GM12864 (cell line): ENCODE measurements around the gene ULK4.

Source experiments
- DNase-seq: peaks from one replicate; pipeline ENCODE4 v3.0.0-alpha.2; 2011; ENCODE audit warnings: low read depth
- H3K4me3 ChIP-seq: 2 replicates; pipeline ENCODE4 v1.5.1; 2011; ENCODE audit warnings: mild to moderate bottlenecking, low read depth, low read length, control low read depth
- CTCF ChIP-seq: IDR thresholded peaks from 2 replicates; pipeline ENCODE4 v1.5.1; 2011; ENCODE audit warnings: low read depth, mild to moderate bottlenecking, moderate library complexity, low read length, control low read depth, inconsistent platforms; ENCODE audit errors: missing control alignments

ULK4 gene

GRCh38 chr3:41522612-41523011, 439.3 kb downstream of the ULK4 start:
- no peak for TF ChIP-seq CTCF
- DNase-seq: peak; percentile 44
- H3K4me3 ChIP-seq: no peak overlapping the region

- TF ChIP-seq CTCF: no peak
- no peak overlapping the region for H3K4me3 ChIP-seq
- DNase-seq: no peak
Observed at GRCh38 chr3:41521010-41521655, 440.8 kb downstream of the ULK4 start.

GRCh38 chr3:41519746-41520145, 442.2 kb downstream of the ULK4 start:
- DNase-seq: no peak
- TF ChIP-seq CTCF: no peak
- H3K4me3 ChIP-seq: no peak overlapping the region

GRCh38 chr3:41518626-41519025, 443.3 kb downstream of the ULK4 start:
- no peak for DNase-seq
- no peak overlapping the region for H3K4me3 ChIP-seq
- TF ChIP-seq CTCF: no peak

- TF ChIP-seq CTCF: peak; percentile 5
- no peak for DNase-seq
- no peak overlapping the region for H3K4me3 ChIP-seq
Observed at GRCh38 chr3:41508063-41508696, 453.7 kb downstream of the ULK4 start.

- no peak for DNase-seq
- H3K4me3 ChIP-seq: no peak overlapping the region
- TF ChIP-seq CTCF: no peak
Observed at GRCh38 chr3:41507336-41508062, 454.4 kb downstream of the ULK4 start.
